ENCODE results near the gene ANK3. TPM values are rescaled to one million over a fixed set of nuclear protein-coding genes. Genes with fewer than 3 reads are reported as not detected.

Gene ANK3
- polyA plus RNA-seq (ENCODE audit: insufficient read length) = 144 TPM

DNA sequence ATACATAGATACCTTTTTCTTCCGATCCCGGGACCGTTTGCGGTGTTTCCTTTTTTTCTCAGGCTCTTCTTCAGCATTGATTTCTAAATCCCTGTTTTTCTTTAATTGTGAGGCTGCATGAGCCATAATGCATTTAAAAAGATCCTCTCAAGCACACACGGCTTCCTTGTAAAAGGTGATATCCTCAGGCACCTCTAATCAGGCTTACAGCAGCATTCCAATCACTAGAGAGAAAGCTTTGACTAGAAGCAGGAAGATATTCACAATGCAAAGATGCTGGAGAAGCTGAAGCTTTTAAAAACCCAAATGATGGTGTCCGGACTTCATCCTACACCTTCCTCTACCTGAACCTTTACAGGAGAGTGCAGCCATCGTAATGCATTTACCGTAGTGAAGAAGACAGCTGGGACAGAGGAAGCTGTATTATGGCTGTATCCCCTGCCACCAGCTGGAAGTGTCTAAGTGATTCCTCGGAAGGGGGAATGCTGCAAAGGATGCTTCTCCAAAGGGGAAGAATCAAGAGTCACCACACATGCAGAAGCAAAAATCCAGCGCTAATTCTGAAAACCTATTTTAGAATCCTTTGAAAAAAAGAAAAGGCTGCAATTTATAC, at the start of gene ANK3:
Gene ANK3 (minus strand): TSS at position 463 of the 613 bp plus-strand sequence. CDS start 337 bp downstream, at position 126.
- no peak for DNase-seq (ENCODE audit: low read depth)

- peak; percentile 46 for DNase-seq (ENCODE audit: low read depth)
These were observed 44.9 kb upstream of the ANK3 start for GRCh38 chr10:60434418-60435046.

DNA sequence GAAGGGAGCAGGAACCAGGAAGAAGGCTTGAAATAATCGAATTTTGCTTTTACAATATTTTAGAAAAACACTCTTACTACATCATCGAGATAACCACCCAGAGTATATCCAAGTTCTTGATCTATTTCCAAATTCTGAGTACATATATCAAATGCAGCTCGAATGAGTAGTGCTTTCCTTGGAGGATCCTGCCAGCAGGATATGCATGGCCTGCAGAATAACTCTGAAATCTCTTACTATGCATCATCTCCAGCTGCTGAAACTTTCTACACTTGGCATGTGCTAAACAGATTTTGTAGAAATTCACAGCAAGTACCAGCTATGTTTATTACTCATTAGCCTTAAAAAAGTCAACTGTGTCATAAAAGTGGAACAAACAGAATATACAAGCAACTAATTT, 44.0 kb upstream of the ANK3 start:
- no peak for DNase-seq (ENCODE audit: low read depth)

- no peak for DNase-seq (ENCODE audit: low read depth)
These were observed 41.3 kb upstream of the ANK3 start for GRCh38 chr10:60430836-60431597.

DNA sequence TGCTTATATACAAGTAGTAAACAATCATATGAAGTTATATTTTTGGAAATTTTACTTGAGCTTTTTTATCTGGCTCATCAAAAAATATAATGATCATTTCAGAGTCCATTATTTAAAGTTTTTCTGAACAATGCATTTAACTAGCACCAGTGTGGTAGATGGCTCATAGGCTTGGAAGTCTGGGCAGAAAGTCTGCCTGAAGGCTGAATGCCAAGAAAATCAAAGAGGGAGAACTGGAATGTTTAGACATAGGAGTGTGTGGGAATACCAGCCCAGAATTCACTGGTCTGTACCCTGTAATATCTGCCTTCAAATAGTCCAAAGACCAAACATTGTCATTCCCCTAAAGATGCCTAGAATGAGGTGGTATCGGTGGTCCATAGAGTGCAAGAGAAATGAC, 40.3 kb upstream of the ANK3 start:
- no peak for DNase-seq (ENCODE audit: low read depth)

- DNase-seq (ENCODE audit: low read depth) = no peak
These were observed 39.6 kb upstream of the ANK3 start for GRCh38 chr10:60429084-60429849.

DNA sequence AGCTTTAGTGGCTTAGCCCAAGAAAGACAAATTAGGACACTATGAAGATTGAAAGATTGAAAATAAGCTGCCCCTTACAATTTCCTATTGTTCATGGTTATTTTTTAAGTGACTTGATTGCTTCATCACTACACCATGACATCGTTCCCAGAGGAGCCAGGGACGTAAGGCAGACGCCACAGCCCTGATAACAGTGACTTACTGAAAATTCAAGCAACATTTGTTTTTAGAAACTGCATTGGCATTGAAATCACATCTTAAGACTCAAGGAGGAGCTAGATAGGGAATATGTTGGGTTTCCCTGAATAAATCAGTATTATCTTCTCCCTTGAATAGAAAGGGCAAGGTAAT, 38.7 kb upstream of the ANK3 start:
- DNase-seq (ENCODE audit: low read depth) = no peak

- DNase-seq (ENCODE audit: low read depth) = no peak
These were observed 38.2 kb upstream of the ANK3 start for GRCh38 chr10:60427709-60428386.

DNA sequence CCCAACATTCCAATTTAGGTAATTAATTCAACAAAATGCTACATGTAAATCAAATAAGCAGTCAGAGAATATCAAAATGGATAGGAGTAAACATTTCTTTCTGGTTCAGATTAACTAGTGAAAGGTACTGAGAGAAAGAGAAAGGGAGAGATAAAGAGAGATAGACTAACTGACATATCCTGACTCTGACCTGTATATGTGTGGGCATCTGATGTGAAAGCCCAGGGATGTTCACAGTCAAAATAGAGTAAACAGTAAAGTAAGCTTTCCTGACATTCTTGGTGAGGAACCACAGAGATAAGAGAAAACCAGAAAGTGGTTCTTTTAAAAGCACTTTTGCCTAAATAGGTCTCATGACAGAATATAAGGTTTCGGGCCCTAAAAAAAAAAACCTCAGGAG, 37.5 kb upstream of the ANK3 start:
- no peak for DNase-seq (ENCODE audit: low read depth)

DNA sequence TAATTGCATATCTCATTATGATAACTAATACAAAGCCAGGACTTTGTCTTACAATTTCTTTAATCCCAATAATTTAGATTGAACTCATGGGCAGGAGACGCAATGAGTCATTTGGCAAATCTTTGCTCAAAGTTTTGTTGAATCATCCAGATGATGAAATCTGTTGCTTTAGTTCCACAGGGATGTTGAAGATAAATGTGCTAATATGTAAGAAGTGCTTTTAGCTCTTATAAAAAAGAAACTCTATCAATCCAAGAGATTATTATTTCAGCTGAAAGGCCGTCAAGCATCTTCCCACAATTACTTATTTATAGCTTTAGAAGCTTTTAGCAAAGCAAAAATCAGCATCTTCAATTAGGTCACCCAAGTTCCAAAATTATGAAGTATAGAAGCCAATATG, 36.8 kb upstream of the ANK3 start:
- DNase-seq (ENCODE audit: low read depth) = no peak

- DNase-seq (ENCODE audit: low read depth) = no peak
These were observed 35.9 kb upstream of the ANK3 start for GRCh38 chr10:60425392-60426110.

GRCh38 chr10:60424971-60425370, 35.3 kb upstream of the ANK3 start:
- DNase-seq (ENCODE audit: low read depth) = no peak

DNA sequence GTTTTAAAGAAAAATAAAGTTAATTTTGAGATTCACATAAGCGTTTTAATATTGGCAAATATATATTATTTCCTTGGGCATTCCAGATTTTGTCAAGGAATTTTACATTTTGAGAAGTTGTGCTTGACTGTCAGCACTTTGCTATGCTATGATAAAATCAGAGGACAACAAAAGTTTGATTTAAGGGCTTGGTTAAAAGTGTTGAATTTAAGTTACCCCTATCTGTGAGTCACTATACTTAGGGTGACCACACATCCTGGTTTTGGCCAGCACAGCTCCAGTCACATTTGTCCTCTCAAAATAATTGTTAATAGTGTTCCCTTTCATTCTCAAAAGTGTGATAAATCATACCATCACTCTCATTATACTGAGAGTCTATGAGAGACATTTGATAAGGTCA, 34.2 kb upstream of the ANK3 start:
- DNase-seq (ENCODE audit: low read depth) = no peak

DNA sequence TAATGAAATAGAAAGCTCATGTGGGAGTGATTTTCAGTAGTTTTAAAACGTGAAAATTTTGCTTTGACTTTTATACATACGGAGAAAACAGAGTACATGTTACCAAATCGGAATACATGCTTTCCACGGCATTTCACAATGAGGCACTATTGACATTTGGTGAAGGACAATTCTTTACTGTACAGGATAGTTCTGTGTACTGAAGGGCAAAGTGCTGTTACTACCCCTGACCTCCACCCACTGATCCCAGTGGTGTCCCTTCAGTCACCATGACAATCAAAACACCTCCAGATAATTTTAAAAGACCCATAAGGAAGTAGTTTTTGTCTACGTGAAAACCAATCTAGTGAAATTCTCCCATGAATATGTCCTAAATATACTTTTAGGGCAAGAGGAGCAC, 33.1 kb upstream of the ANK3 start:
- no peak for DNase-seq (ENCODE audit: low read depth)

DNA sequence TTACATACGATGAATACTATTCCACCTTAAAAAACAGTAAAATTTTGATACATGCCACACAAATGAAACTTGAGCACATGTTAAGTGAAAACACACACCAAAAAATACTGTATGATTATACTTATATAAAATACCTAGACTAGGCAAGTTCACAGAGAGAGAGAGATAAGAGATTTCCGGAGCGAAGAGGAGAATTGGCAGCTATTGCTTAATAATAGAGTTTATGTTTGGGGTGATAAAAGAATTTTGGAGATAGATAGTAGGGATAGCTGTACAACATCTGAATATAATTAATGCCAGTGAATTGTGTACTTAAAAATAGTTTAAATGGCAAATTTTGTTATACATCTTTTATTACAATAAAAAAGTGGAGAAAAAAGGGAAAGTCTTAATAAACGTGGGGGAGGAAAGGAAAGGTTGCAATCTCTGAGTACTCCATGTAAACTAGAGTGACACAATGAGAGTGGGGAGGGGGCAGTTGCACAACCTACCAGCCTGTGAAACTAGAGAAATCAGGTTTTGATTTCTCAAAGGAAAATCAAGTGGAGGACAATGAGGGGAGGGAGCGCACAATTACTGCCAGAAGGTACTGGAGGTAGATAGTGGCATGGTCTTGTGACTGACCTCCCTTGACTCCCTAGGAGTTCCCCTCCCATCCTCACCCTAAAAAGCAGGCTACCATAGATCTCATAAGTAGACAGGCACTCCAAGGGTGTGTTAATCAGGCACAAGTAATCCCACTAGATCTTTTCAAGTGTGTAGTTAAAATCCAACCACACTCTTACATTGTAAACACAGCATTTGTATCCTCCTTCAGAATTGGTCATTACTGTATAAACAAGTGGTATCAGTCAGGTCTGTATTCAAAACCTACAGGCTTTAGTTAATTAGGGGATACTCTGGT, 31.6 kb upstream of the ANK3 start:
- no peak for DNase-seq (ENCODE audit: low read depth)

DNA sequence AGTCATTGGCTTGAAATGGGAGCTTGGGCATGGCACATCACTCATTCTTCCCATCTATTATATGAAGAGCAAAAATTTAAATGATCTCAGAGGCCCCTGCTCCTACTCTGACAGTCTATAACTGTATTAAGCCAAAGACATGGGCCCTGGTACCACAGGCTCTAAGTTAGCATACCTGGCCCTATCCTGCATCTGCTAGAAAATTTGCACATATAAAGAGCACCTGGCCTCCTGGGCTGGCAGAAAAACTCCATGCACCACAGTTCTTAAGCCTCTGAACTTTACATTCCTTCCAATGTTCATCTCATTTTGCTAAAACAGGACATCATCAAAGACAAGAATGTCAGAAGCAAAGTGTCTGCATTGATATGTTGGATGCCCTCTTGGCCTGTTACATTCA, 29.6 kb upstream of the ANK3 start:
- DNase-seq (ENCODE audit: low read depth) = no peak

DNA sequence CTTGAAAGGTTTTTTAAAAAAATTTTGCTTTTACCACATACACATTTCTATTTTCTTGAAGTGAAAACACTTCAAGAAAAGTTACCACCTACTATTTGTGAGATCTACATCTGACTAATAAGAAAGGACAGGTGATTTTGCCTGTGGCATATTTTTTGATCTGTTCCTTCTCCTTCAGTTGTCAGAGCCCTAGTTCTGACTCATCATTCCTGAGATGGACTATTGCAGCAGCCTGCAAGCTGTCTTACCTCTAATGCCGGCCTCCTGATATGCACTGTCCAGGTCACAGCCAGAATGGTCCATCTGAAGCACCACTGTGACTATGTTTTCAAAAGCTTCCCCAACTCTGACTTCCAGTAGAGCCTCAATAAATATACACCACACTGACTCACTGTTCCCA, 28.2 kb upstream of the ANK3 start:
- no peak for DNase-seq (ENCODE audit: low read depth)

DNA sequence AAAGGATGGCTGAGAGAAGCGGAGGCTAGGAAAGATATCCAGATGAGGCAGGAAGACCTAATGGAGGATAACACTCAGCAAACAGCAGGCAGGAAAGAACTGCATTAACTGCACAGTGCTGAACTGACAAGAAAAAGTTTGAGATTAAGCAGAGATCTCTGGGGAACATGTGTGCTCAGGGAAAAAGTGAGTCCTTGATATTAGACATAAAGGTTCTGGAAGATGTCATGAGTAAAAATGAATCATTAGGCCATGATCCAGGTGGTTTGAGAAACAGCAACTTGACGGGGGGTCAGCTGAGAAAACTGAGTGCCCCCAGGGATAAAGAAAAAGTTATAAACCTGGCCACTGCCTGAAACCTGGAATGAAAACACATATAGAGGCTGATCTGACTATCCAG, 27.3 kb upstream of the ANK3 start:
- no peak for DNase-seq (ENCODE audit: low read depth)

GRCh38 chr10:60414877-60415585, 25.4 kb upstream of the ANK3 start:
- no peak for DNase-seq (ENCODE audit: low read depth)
